ENCODE measurements around the gene LANCL3.

LANCL3 gene

DNA sequence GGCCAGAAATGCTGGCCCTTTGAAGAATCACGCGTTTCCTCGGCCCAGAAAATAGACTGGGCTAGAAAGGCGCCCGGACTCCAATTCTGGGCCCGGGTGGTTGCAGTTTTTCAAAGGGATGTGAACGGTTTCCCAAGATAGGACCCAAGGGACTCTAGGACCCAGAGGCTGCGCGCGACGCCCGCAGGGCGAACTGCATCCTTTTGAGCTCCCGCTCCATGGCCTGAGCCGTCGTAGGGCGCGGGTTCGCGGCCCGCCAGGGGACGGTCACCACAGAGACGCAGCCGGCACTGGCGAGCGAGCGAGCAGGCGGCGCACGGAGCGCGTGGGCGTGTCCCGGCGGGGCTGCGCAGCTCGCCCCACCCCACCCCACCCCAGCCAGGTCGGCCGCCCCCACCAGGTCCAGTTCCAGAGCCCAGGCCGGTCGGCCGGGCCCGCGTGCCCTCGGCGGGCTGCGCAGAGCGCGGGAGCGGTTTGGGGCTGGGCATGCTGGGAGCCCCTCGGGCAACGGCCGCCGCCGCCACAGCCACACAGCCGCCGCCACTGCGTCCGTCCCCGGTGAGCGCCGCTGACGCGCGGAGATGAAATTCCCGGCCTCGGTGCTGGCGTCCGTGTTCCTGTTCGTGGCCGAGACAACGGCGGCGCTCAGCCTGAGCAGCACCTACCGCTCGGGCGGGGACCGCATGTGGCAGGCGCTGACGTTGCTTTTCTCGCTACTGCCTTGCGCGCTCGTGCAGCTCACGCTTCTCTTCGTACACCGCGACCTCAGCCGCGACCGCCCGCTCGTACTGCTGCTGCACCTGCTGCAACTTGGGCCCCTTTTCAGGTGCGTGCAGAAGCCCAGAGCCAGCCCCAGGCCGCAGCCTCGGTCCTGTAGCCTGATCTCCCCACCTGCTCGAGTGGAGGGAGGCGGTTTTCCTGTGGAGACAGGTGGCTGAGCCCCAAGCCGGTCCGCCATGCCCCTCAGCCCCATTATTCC is 114.2 kb downstream of the LANCL3 start, which contains the start of gene XK:
TSS of gene XK (plus strand) at position 411 of the 979 bp plus-strand sequence. CDS start at position 582, 171 bp downstream.
- peak; percentile 34 for DNase-seq (ENCODE audit: low read depth)
- TF ChIP-seq, protein P1, sequence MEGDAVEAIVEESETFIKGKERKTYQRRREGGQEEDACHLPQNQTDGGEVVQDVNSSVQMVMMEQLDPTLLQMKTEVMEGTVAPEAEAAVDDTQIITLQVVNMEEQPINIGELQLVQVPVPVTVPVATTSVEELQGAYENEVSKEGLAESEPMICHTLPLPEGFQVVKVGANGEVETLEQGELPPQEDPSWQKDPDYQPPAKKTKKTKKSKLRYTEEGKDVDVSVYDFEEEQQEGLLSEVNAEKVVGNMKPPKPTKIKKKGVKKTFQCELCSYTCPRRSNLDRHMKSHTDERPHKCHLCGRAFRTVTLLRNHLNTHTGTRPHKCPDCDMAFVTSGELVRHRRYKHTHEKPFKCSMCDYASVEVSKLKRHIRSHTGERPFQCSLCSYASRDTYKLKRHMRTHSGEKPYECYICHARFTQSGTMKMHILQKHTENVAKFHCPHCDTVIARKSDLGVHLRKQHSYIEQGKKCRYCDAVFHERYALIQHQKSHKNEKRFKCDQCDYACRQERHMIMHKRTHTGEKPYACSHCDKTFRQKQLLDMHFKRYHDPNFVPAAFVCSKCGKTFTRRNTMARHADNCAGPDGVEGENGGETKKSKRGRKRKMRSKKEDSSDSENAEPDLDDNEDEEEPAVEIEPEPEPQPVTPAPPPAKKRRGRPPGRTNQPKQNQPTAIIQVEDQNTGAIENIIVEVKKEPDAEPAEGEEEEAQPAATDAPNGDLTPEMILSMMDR (IDR thresholded peaks at IDR 0.05; ENCODE audit: insufficient read depth, low read depth, low read length, missing control alignments) = no peak
- H3K4me3 ChIP-seq (ENCODE audit: low read depth, low read length) = peak within 1 kb of the TSS; percentile 38

DNA sequence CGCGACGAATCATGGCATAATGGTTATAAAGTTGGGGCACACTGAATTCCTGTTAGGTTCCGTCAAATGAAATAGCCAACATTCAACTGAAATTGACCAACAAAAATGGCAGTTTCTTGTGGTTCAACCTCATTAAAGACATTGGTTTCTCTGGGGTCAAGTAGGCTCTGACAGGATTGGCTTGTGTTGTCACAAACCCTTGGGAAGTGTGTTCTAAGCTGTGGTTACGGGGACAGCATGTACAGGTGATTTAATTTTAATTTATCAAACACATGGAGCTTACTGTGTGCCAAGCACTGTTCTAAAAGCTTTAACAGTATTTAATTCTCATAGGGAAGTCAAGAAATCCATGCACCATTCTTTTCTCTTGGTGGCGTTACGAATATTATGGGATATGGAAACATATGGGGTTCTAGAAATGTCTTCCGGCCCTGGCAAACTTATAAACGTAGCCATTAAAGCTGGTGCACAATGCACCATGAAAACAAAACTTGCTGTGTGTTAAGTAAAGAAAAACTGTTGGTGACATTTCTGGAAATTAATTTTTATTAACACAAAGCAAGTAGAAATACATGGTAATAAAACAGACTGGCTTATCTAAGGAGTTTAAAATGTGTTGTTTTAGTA is 115.0 kb downstream of the LANCL3 start:
- TF ChIP-seq, protein P1 (IDR thresholded peaks at IDR 0.05; ENCODE audit: insufficient read depth, low read depth, low read length, missing control alignments) = no peak
- DNase-seq (ENCODE audit: low read depth) = no peak
- H3K4me3 ChIP-seq (ENCODE audit: low read depth, low read length) = no peak overlapping the region

DNA sequence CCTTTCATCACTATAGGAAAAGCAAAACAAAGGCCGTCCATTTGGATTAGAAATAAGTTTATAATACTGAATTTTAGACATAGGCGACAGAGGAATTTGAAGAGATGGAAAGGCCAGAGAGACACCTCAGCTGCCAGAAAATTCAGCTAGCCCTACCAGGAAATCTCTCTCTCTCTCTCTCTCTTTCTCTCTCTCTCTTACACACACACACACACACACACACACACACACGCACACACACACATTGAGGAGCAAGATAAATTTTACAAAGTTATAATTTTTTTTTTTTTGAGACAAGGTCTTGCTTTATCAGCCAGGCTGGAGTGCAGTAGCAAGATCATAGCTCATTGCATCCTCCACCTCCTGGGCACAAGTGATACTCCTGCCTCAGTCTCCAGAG is 115.5 kb downstream of the LANCL3 start:
- DNase-seq (ENCODE audit: low read depth) = no peak
- no peak overlapping the region for H3K4me3 ChIP-seq (ENCODE audit: low read depth, low read length)

DNA sequence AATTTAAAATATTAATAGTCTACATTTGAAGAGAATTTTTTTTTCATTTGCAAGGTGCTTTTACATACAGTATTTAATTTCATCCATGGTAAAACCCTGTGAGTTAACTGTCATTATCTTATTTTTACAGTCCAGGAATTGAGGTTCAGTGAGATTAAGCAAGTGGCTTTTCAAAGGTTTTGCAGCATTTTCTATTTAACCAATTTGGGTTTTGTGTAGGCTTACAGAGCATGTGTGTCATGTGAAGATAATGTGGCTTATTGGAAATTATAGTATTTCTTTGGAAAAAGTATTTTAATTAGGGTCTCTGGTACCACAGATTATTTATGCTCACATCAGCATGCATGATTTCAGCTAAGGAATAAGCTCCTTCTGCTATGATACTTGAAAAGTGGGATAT is 118.7 kb downstream of the LANCL3 start:
- no peak overlapping the region for H3K4me3 ChIP-seq (ENCODE audit: low read depth, low read length)
- TF ChIP-seq, protein P1 (IDR thresholded peaks at IDR 0.05; ENCODE audit: insufficient read depth, low read depth, low read length, missing control alignments) = no peak
- no peak for DNase-seq (ENCODE audit: low read depth)

More for the DNA sequence above, 115.5 kb downstream of the LANCL3 start:
- TF ChIP-seq, protein P1 (IDR thresholded peaks at IDR 0.05; ENCODE audit: insufficient read depth, low read depth, low read length, missing control alignments) = no peak

DNA sequence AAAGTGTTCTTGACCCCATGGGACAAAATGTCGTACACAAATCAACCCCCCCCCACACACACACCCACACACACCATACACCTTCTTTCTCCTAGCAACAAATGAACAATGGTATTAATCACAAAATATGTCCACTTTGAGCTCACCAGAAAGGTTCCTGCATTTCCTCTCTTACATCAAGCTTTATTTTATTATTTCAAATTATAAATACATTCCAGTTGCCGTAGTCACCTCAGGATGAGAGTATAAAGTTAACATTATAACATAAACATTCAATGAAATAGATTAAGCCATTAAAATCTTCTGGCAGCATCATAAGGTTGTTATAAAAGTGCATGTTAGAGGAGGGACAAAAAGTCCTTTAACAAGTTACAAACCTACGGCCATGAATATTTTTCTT is 121.5 kb downstream of the LANCL3 start:
- H3K4me3 ChIP-seq (ENCODE audit: low read depth, low read length) = no peak overlapping the region
- no peak for DNase-seq (ENCODE audit: low read depth)
- TF ChIP-seq, protein P1 (IDR thresholded peaks at IDR 0.05; ENCODE audit: insufficient read depth, low read depth, low read length, missing control alignments) = no peak

DNA sequence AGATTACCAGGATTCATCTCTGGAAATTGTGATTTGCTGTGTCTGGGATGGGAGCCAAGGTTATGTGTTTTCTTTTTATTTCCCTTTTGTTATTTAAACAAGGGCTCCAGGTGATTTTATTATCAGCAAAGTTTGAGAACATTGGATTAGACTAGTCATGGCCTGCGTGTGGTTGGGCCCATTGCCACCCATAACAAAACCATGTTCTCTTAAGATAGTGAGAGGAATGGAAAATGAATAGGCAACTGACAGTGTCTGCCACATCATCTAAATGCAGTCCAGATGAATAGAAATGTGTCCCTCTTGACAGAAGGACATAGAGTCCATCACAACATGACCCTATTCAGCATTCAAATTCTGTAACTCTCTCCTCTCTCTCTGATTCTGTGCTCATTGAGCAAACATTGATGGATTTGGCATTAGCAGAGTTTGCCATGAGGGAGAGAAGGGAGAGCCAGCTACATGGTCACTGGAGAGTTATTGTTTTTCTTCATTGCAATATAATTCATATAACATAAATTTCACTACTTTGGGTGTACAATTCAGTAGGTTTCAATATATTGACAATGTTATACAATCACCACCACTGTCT is 125.8 kb downstream of the LANCL3 start:
- no peak overlapping the region for H3K4me3 ChIP-seq (ENCODE audit: low read depth, low read length)

More for the DNA sequence above, 125.8 kb downstream of the LANCL3 start:
- no peak for DNase-seq (ENCODE audit: low read depth)
- TF ChIP-seq, protein P1 (IDR thresholded peaks at IDR 0.05; ENCODE audit: insufficient read depth, low read depth, low read length, missing control alignments) = no peak

Measured in GM12865 (cell line).